GM23338 (cell line): ENCODE data around the gene DGLUCY. TPM values are rescaled to one million over a fixed set of nuclear protein-coding genes. Genes with fewer than 3 reads are reported as not detected.

ENCODE experiments used
- ATAC-seq: fragments of 200-7000 bp; cut with Tn5 transposase; 3 replicates; pipeline ENCODE4 v1.9.1; 2020
- DNase-seq: peaks from one replicate; pipeline ENCODE4 v3.0.0-alpha.2; 2015; ENCODE audit warnings: low spot score
- H2AFZ ChIP-seq: fragments of 200-600 bp; sonication (generic); 2 replicates; pipeline ENCODE4 v1.8.0; 2016; ENCODE audit warnings: antibody characterized with exemption, mild to moderate bottlenecking, moderate library complexity
- H3F3A ChIP-seq: fragments of 200-600 bp; sonication (generic); replicated peaks from 2 replicates; pipeline ENCODE4 v1.8.0; 2017; ENCODE audit warnings: antibody characterized with exemption, mixed run types, low read depth
- H3K27ac ChIP-seq: fragments of 200-600 bp; sonication (generic); 2 replicates; pipeline ENCODE4 v1.6.1; 2016; ENCODE audit warnings: low read depth
- H3K27me3 ChIP-seq: fragments of 200-600 bp; sonication (generic); 2 replicates; pipeline ENCODE4 v1.8.0; 2016; ENCODE audit warnings: mild to moderate bottlenecking, mixed run types, moderate library complexity; ENCODE audit not compliant: insufficient read depth
- H3K36me3 ChIP-seq: fragments of 200-600 bp; sonication (generic); 2 replicates; pipeline ENCODE4 v1.8.0; 2016; ENCODE audit warnings: mild to moderate bottlenecking; ENCODE audit not compliant: insufficient read depth
- H3K4me1 ChIP-seq: fragments of 200-600 bp; sonication (generic); 2 replicates; pipeline ENCODE4 v1.8.0; 2016; ENCODE audit warnings: mild to moderate bottlenecking, moderate library complexity; ENCODE audit not compliant: insufficient read depth
- H3K4me2 ChIP-seq: fragments of 200-600 bp; sonication (generic); 2 replicates; pipeline ENCODE4 v1.7.1; 2017; ENCODE audit warnings: mixed run types
- H3K4me3 ChIP-seq: fragments of 200-600 bp; sonication (generic); 2 replicates; pipeline ENCODE4 v1.6.1; 2016; ENCODE audit warnings: mixed run types
- H3K79me2 ChIP-seq: fragments of 200-600 bp; sonication (generic); replicated peaks from 2 replicates; pipeline ENCODE4 v1.8.0; 2017; ENCODE audit warnings: mild to moderate bottlenecking; ENCODE audit not compliant: insufficient read depth
- H3K9me2 ChIP-seq: fragments of 200-600 bp; sonication (generic); 2 replicates; pipeline ENCODE4 v1.8.0; 2017; ENCODE audit not compliant: insufficient read depth
- H4K20me1 ChIP-seq: fragments of 200-600 bp; sonication (generic); replicated peaks from 2 replicates; pipeline ENCODE4 v1.8.0; 2017; ENCODE audit warnings: mild to moderate bottlenecking; ENCODE audit not compliant: insufficient read depth
- H3K27ac Mint-ChIP-seq: 2 replicates; pipeline ENCODE4 v1.8.0; 2020; ENCODE audit warnings: inconsistent platforms, mild to moderate bottlenecking, moderate library complexity, mixed read lengths
- H3K27me3 Mint-ChIP-seq: 3 replicates; pipeline ENCODE4 v1.8.0; 2022; ENCODE audit warnings: low read depth, mild to moderate bottlenecking, moderate library complexity, mixed read lengths, inconsistent platforms; ENCODE audit not compliant: insufficient read depth, poor library complexity
- H3K36me3 Mint-ChIP-seq: 3 replicates; pipeline ENCODE4 v1.8.0; 2021; ENCODE audit warnings: low read depth, mild to moderate bottlenecking, inconsistent platforms, moderate library complexity, mixed read lengths
- H3K4me1 Mint-ChIP-seq: 3 replicates; pipeline ENCODE4 v1.8.0; 2020; ENCODE audit warnings: mild to moderate bottlenecking, inconsistent platforms, mixed read lengths
- H3K4me3 Mint-ChIP-seq: 3 replicates; pipeline ENCODE4 v1.8.0; 2021; ENCODE audit warnings: moderate library complexity, mild to moderate bottlenecking, inconsistent platforms, mixed read lengths
- H3K9me3 Mint-ChIP-seq: 3 replicates; pipeline ENCODE4 v1.8.0; 2020; ENCODE audit warnings: moderate library complexity, mild to moderate bottlenecking, inconsistent platforms, mixed read lengths
- CREB1 ChIP-seq: fragments of 250-450 bp; sonication (Bioruptor Pico); IDR thresholded peaks from 2 replicates; pipeline ENCODE4 v1.5.0; 2020; ENCODE audit warnings: low read depth, mild to moderate bottlenecking, moderate library complexity
- CTCF ChIP-seq, 2 experiments: fragments of 200-600 bp in 1 of 2; sonication (generic) in 1 of 2; conservative IDR thresholded peaks; 2 replicates each; pipeline versions ENCODE4 v1.5.1 to v1.6.1; 2016 to 2017; ENCODE audit warnings: antibody characterized with exemption in 2 of 2, low read depth in 2 of 2, mild to moderate bottlenecking in 2 of 2, moderate library complexity in 1 of 2
- JUNB ChIP-seq: IDR thresholded peaks from one replicate; pipeline ENCODE4 v1.6.1; 2016; ENCODE audit warnings: antibody characterized with exemption; ENCODE audit not compliant: unreplicated experiment
- POLR2AphosphoS5 ChIP-seq: IDR thresholded peaks from 2 replicates; pipeline ENCODE4 v1.6.1; 2016; ENCODE audit warnings: antibody characterized with exemption, low read depth
- STAT1 ChIP-seq: IDR thresholded peaks from one replicate; pipeline ENCODE4 v1.6.1; 2016; ENCODE audit warnings: antibody characterized with exemption; ENCODE audit not compliant: unreplicated experiment
- polyA plus RNA-seq: library from polyadenylated mRNA; unstranded; fragments of >200 nt; fragmentation: Nextera tagmentation; extraction: Ambion mirVana; gene quantifications from 2 replicates; pipeline ENCODE4 v1.2.1, GENCODE V29; 2016
- total RNA-seq: library from RNA; depleted of rRNA; stranded (reverse); fragments of >200 nt; shearing (Covaris generic); gene quantifications from 2 replicates; pipeline ENCODE4 v1.2.3, GENCODE V29; 2014
- TF ChIP-seq, protein P1 (sequence below): fragments of 250-450 bp; sonication (Bioruptor Pico); IDR thresholded peaks from 2 replicates; pipeline ENCODE4 v1.5.0; 2020; ENCODE audit warnings: mild to moderate bottlenecking, moderate library complexity

The DGLUCY gene
- total and polyA plus RNA-seq, 2 experiments from 2014 or later: 14.6 to 31.6 TPM

DNA sequence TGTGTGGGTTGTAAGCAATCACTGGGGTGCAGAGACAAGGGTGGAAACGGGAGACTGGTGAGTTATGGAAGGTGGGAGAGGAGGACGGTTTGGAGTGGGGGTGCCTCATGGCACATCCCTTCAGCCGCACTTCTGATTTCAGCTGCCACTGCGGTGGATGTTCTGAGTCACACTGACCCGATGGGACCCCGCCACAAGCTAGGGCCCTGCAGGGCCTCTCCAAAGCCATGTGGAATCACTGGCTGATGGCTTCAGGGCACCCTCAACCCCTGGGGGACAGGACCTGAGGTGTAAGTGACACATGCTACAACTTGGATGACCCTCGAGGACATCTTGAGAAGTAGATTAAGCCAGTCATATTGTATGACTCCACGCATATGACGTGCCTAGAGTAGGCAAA lies 77.0 kb downstream of the DGLUCY start (continued):
- TF ChIP-seq, protein P1, sequence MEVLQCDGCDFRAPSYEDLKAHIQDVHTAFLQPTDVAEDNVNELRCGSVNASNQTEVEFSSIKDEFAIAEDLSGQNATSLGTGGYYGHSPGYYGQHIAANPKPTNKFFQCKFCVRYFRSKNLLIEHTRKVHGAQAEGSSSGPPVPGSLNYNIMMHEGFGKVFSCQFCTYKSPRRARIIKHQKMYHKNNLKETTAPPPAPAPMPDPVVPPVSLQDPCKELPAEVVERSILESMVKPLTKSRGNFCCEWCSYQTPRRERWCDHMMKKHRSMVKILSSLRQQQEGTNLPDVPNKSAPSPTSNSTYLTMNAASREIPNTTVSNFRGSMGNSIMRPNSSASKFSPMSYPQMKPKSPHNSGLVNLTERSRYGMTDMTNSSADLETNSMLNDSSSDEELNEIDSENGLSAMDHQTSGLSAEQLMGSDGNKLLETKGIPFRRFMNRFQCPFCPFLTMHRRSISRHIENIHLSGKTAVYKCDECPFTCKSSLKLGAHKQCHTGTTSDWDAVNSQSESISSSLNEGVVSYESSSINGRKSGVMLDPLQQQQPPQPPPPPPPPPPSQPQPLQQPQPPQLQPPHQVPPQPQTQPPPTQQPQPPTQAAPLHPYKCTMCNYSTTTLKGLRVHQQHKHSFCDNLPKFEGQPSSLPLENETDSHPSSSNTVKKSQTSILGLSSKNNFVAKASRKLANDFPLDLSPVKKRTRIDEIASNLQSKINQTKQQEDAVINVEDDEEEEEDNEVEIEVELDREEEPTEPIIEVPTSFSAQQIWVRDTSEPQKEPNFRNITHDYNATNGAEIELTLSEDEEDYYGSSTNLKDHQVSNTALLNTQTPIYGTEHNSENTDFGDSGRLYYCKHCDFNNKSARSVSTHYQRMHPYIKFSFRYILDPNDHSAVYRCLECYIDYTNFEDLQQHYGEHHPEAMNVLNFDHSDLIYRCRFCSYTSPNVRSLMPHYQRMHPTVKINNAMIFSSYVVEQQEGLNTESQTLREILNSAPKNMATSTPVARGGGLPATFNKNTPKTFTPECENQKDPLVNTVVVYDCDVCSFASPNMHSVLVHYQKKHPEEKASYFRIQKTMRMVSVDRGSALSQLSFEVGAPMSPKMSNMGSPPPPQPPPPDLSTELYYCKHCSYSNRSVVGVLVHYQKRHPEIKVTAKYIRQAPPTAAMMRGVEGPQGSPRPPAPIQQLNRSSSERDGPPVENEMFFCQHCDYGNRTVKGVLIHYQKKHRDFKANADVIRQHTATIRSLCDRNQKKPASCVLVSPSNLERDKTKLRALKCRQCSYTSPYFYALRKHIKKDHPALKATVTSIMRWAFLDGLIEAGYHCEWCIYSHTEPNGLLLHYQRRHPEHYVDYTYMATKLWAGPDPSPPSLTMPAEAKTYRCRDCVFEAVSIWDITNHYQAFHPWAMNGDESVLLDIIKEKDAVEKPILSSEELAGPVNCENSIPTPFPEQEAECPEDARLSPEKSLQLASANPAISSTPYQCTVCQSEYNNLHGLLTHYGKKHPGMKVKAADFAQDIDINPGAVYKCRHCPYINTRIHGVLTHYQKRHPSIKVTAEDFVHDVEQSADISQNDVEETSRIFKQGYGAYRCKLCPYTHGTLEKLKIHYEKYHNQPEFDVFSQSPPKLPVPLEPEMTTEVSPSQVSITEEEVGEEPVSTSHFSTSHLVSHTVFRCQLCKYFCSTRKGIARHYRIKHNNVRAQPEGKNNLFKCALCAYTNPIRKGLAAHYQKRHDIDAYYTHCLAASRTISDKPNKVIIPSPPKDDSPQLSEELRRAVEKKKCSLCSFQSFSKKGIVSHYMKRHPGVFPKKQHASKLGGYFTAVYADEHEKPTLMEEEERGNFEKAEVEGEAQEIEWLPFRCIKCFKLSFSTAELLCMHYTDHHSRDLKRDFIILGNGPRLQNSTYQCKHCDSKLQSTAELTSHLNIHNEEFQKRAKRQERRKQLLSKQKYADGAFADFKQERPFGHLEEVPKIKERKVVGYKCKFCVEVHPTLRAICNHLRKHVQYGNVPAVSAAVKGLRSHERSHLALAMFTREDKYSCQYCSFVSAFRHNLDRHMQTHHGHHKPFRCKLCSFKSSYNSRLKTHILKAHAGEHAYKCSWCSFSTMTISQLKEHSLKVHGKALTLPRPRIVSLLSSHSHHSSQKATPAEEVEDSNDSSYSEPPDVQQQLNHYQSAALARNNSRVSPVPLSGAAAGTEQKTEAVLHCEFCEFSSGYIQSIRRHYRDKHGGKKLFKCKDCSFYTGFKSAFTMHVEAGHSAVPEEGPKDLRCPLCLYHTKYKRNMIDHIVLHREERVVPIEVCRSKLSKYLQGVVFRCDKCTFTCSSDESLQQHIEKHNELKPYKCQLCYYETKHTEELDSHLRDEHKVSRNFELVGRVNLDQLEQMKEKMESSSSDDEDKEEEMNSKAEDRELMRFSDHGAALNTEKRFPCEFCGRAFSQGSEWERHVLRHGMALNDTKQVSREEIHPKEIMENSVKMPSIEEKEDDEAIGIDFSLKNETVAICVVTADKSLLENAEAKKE (CRISPR knock-in tag): no peak
- no peak for TF ChIP-seq STAT1

DNA sequence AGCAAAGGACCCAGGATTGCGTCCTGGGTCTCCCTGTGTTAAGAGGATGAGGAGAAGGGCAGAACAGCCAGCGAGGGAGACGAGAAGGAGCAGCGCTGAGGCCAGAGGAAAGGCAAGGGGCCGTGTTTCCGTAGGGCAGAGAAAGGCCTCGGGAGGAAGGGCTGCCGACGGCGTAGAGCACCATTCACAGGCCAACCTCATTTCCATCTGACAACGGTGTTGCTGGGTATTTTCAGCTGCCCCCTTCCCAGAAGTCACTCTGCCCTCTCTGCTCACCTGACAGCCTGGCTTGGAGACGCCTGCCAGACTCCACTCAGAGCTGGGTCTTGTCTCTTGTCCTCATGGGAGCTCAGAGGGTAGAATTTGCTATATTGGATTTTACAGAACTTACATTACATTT lies 79.2 kb downstream of the DGLUCY start:
- Histone ChIP-seq H2AFZ (no peak overlapping the region), H3K27ac (no peak overlapping the region), H4K20me1 (no peaks in the 10 kb centered on the region), H3K79me2 (no peaks in the 10 kb centered on the region), H3K4me3 (no peak overlapping the region), H3K36me3 (no peaks in the 10 kb centered on the region), H3K27me3 (no peaks in the 10 kb centered on the region), H3K9me2 (no peaks in the 10 kb centered on the region), H3K4me1 (no peaks in the 10 kb centered on the region), H3K4me2 (no peak overlapping the region), H3F3A (no peaks in the 10 kb centered on the region)
- no peak overlapping the region for H3K27ac Mint-ChIP-seq
- H3K4me1 Mint-ChIP-seq: no peaks in the 10 kb centered on the region
- no peaks in the 10 kb centered on the region for H3K9me3 Mint-ChIP-seq
- peaks cover 18% of the 10 kb centered on the region for H3K36me3 Mint-ChIP-seq
- H3K27me3 Mint-ChIP-seq: peaks cover 8% of the 10 kb centered on the region
- ATAC-seq (peak; percentile 27; the same call in 2 of the 3 replicates), DNase-seq (no peak)
- H3K4me3 Mint-ChIP-seq: no peak overlapping the region
- no peak for TF ChIP-seq POLR2AphosphoS5
- TF ChIP-seq CTCF (conservative IDR thresholded peaks at IDR 0.05; ENCODE audit: low read depth in 2 of 2): no peak
- TF ChIP-seq CREB1 (CRISPR knock-in tag): no peak
- TF ChIP-seq JUNB: no peak
